HG03060 (cell line): Measurements from ENCODE around the gene CENPC.

ENCODE experiments used
- ATAC-seq: cut with Tn5 transposase; IDR thresholded peaks from one replicate; pipeline ENCODE4 v1.9.1; 2021; ENCODE audit warnings: low read depth, moderate number of reproducible peaks; ENCODE audit not compliant: unreplicated experiment

The CENPC gene

DNA sequence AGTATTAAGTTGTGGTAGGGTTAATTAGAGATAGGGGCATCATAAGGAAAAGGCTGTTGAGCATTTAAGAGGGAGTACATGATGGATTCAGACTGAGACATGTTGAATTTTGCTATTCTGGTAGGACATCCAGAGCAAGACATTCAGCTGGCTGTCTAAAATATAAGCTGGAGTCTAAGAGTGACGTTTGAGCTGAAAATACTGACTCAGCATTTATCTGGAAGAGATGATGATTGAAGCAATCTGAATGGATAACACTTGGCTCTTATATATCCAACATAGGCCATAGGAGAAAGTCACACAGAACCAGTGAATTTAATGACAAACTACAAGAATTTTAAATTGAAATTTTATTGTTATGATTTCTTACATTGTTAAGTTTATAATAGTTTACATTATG lies 114.3 kb downstream of the CENPC start:
- ATAC-seq, result no peak

DNA sequence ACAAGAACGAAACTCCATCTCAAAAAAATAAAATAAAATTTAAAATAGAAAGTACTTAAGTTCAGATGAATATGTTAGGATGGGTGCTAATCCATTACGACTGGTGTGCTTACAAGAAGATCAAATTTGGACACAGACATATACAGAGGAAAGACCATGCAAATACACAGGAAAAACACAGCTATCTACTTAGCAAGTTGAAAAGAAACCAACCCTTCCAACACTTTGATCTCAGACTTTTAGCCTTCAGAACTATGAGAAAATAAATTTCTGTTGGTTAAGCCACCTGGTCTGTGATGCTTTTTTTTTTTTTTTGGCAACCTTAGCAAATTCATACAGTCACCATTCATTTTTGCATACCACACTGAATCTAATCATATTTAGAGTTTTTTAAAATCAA lies 116.5 kb downstream of the CENPC start:
- ATAC-seq, result no peak
